H9 (cell line): Measurements from ENCODE around the gene COPS6. TPM values are rescaled to one million over a fixed set of nuclear protein-coding genes. Genes with fewer than 3 reads are reported as not detected.

Experiments used
- DNase-seq: peaks from one replicate; pipeline ENCODE4 v3.0.0-alpha.2; 2017
- H2AFZ ChIP-seq: one replicate; pipeline ENCODE4 v1.6.1; 2013; ENCODE audit warnings: mild to moderate bottlenecking, low read length, control low read depth, moderate library complexity
- H2AK5ac ChIP-seq: 2 replicates; pipeline ENCODE4 v1.6.1; 2013; ENCODE audit warnings: low read length, control low read depth, mixed read lengths; ENCODE audit not compliant: insufficient read length
- H2BK120ac ChIP-seq: one replicate; pipeline ENCODE4 v1.6.1; 2013; ENCODE audit warnings: low read depth, mild to moderate bottlenecking, low read length, control low read depth, inconsistent platforms; ENCODE audit not compliant: poor library complexity, severe bottlenecking
- H2BK12ac ChIP-seq: 2 replicates; pipeline ENCODE4 v1.6.1; 2013; ENCODE audit warnings: low read length, control low read depth, mixed read lengths, low read depth; ENCODE audit not compliant: insufficient read length
- H2BK15ac ChIP-seq: 2 replicates; pipeline ENCODE4 v1.6.1; 2013; ENCODE audit warnings: low read depth, low read length, control low read depth
- H2BK20ac ChIP-seq: one replicate; pipeline ENCODE4 v1.6.1; 2013; ENCODE audit warnings: low read depth, mild to moderate bottlenecking, low read length, control low read depth, inconsistent platforms; ENCODE audit not compliant: poor library complexity, severe bottlenecking
- H2BK5ac ChIP-seq: 2 replicates; pipeline ENCODE4 v1.6.1; 2013; ENCODE audit warnings: low read length, control low read depth, mixed read lengths; ENCODE audit not compliant: insufficient read length
- H3K14ac ChIP-seq: 2 replicates; pipeline ENCODE4 v1.6.1; 2013; ENCODE audit warnings: low read length, control low read depth; ENCODE audit not compliant: insufficient read depth
- H3K18ac ChIP-seq: 2 replicates; pipeline ENCODE4 v1.6.1; 2013; ENCODE audit warnings: low read depth, mild to moderate bottlenecking, mixed read lengths, low read length, control low read depth; ENCODE audit not compliant: insufficient read length
- H3K23ac ChIP-seq: 2 replicates; pipeline ENCODE4 v1.6.1; 2013; ENCODE audit warnings: low read length, control low read depth, mixed read lengths, low read depth; ENCODE audit not compliant: insufficient read length
- H3K23me2 ChIP-seq: 2 replicates; pipeline ENCODE4 v1.6.1; 2013; ENCODE audit warnings: low read depth, mild to moderate bottlenecking, mixed read lengths, low read length, control low read depth; ENCODE audit not compliant: insufficient read length, poor library complexity, severe bottlenecking
- H3K27ac ChIP-seq: 2 replicates; pipeline ENCODE4 v1.5.1; 2013; ENCODE audit warnings: low read length, control low read depth, mixed read lengths, low read depth; ENCODE audit not compliant: insufficient read length
- H3K27me3 ChIP-seq: 2 replicates; pipeline ENCODE4 v1.6.1; 2013; ENCODE audit warnings: low read length, control low read depth, inconsistent platforms; ENCODE audit not compliant: insufficient read depth
- H3K4ac ChIP-seq: 2 replicates; pipeline ENCODE4 v1.6.1; 2013; ENCODE audit warnings: low read depth, mild to moderate bottlenecking, control low read depth, inconsistent platforms, low read length, moderate library complexity
- H3K4me1 ChIP-seq: 2 replicates; pipeline ENCODE4 v1.6.1; 2013; ENCODE audit warnings: low read length, control low read depth, inconsistent platforms; ENCODE audit not compliant: insufficient read depth
- H3K4me2 ChIP-seq: 2 replicates; pipeline ENCODE4 v1.6.1; 2013; ENCODE audit warnings: low read length, control low read depth, mixed read lengths; ENCODE audit not compliant: insufficient read length, insufficient read depth
- H3K56ac ChIP-seq: 2 replicates; pipeline ENCODE4 v1.6.1; 2013; ENCODE audit warnings: low read depth, mild to moderate bottlenecking, mixed read lengths, low read length, control low read depth; ENCODE audit not compliant: insufficient read length
- H3K79me1 ChIP-seq: 2 replicates; pipeline ENCODE4 v1.6.1; 2013; ENCODE audit warnings: low read depth, mild to moderate bottlenecking, moderate library complexity, low read length, control low read depth, inconsistent platforms; ENCODE audit not compliant: insufficient read depth, poor library complexity, severe bottlenecking
- H3K79me2 ChIP-seq: 2 replicates; pipeline ENCODE4 v1.6.1; 2013; ENCODE audit warnings: low read length, control low read depth, inconsistent platforms; ENCODE audit not compliant: insufficient read depth
- H3K9ac ChIP-seq: 2 replicates; pipeline ENCODE4 v1.6.1; 2013; ENCODE audit warnings: low read length, control low read depth, mixed read lengths; ENCODE audit not compliant: insufficient read length; ENCODE audit errors: extremely low read depth
- H3K9me3 ChIP-seq: one replicate; pipeline ENCODE4 v1.6.1; 2013; ENCODE audit warnings: low read depth, low read length, inconsistent platforms; ENCODE audit not compliant: control insufficient read depth
- H3T11ph ChIP-seq: one replicate; pipeline ENCODE4 v1.6.1; 2013; ENCODE audit warnings: mild to moderate bottlenecking, low read length, control low read depth, inconsistent platforms
- H4K20me1 ChIP-seq: one replicate; pipeline ENCODE4 v1.6.1; 2013; ENCODE audit not compliant: control insufficient read depth, insufficient read length, insufficient read depth
- H4K5ac ChIP-seq: 2 replicates; pipeline ENCODE4 v1.6.1; 2013; ENCODE audit warnings: low read depth, mild to moderate bottlenecking, mixed read lengths, low read length, control low read depth; ENCODE audit not compliant: insufficient read length
- H4K8ac ChIP-seq: replicated peaks from 2 replicates; pipeline ENCODE4 v1.6.1; 2013; ENCODE audit warnings: low read length, control low read depth, mixed read lengths, low read depth; ENCODE audit not compliant: insufficient read length
- H4K91ac ChIP-seq: 2 replicates; pipeline ENCODE4 v1.6.1; 2013; ENCODE audit warnings: low read depth, mild to moderate bottlenecking, moderate library complexity, mixed read lengths, low read length, control low read depth; ENCODE audit not compliant: insufficient read length
- H3K27ac Mint-ChIP-seq, 3 experiments: 2 replicates in 2 of 3; 3 replicates in 1 of 3; pipeline ENCODE4 v1.8.0; 2020 to 2021; ENCODE audit warnings: mixed read lengths in 3 of 3, mild to moderate bottlenecking in 1 of 3, moderate library complexity in 1 of 3
- H3K27me3 Mint-ChIP-seq: 2 replicates; pipeline ENCODE4 v1.8.0; 2021; ENCODE audit warnings: low read depth, mild to moderate bottlenecking, moderate library complexity, mixed read lengths
- H3K36me3 Mint-ChIP-seq, 3 experiments: 2 replicates in 2 of 3; 3 replicates in 1 of 3; pipeline ENCODE4 v1.8.0; 2020 to 2021; ENCODE audit warnings: low read depth in 3 of 3, mixed read lengths in 3 of 3; ENCODE audit not compliant: insufficient read depth in 1 of 3
- H3K4me1 Mint-ChIP-seq, 2 experiments: 2 replicates each; pipeline ENCODE4 v1.8.0; 2020; ENCODE audit warnings: mixed read lengths in 2 of 2
- H3K4me3 Mint-ChIP-seq, 2 experiments: 2 replicates in 1 of 2; 3 replicates in 1 of 2; pipeline ENCODE4 v1.8.0; 2020 to 2021; ENCODE audit warnings: mild to moderate bottlenecking in 2 of 2, mixed read lengths in 2 of 2, moderate library complexity in 1 of 2
- H3K9me3 Mint-ChIP-seq, 2 experiments: 2 replicates in 1 of 2; 3 replicates in 1 of 2; pipeline ENCODE4 v1.8.0; 2020; ENCODE audit warnings: mild to moderate bottlenecking in 2 of 2, mixed read lengths in 2 of 2, moderate library complexity in 1 of 2
- CTCF ChIP-seq: fragments of 200-600 bp; sonication (generic); conservative IDR thresholded peaks from 3 replicates; pipeline ENCODE4 v1.8.0; 2021; ENCODE audit warnings: antibody characterized with exemption, mild to moderate bottlenecking
- WGBS: extraction: QIAGEN DNeasy Blood & Tissue Kit; methylation state at CpG from one replicate; pipeline ENCODE4 v1.1.7; 2013; ENCODE audit warnings: missing lambda C conversion rate, low lambda C conversion rate, mixed read lengths; ENCODE audit not compliant: insufficient read length; ENCODE audit errors: extremely low coverage; 5-methylcytosine and 5-hydroxymethylcytosine counted together
- total RNA-seq: library from RNA; stranded (reverse); gene quantifications from 2 replicates; pipeline ENCODE4 v1.2.1, GENCODE V29; 2021

Gene COPS6
- total RNA-seq, 1 experiment from 2014 or later, result 140 TPM

DNA sequence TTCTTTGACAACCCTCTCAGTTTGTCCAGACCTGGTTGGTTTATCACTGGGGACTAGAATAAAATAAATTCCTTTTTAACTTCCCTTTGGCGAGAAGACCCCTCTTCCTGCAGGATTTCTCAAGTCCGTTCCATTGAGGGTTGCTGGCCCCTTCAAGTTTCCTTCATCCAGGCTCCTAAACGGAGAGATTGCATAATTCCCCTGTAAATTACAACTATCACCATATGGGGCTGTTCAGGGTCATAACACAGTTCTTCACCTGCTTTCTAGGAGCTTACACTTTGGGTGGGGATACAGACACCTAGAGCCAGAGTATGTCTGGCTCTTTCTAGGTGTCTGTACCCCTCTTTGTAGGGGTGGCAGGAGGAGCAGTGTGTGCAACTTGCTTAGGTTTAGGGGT lies 3.3 kb upstream of the COPS6 start:
- no peak overlapping the region for H2BK5ac ChIP-seq
- H3K79me2 ChIP-seq, result peaks cover 8% of the 10 kb centered on the region; the same call in 1 of the 2 replicates
- H2BK20ac ChIP-seq, result no peak overlapping the region
- no peak overlapping the region for H4K5ac ChIP-seq
- H3K18ac ChIP-seq, result no peak overlapping the region
- no peak overlapping the region for H2BK12ac ChIP-seq
- no peaks in the 10 kb centered on the region for H3K27me3 ChIP-seq
- peaks cover 9% of the 10 kb centered on the region for H3K23me2 ChIP-seq
- DNase-seq, result no peak
- H3K14ac ChIP-seq, result no peak overlapping the region
- H3K9me3 Mint-ChIP-seq, result peaks cover 0 to 3% of the 10 kb centered on the region in 2 experiments; a peak in 4 of 5 replicates
- no peaks in the 10 kb centered on the region for H3K4me1 ChIP-seq
- no peak overlapping the region for H3K9ac ChIP-seq
- no peak overlapping the region for H4K8ac ChIP-seq
- H4K91ac ChIP-seq, result no peak overlapping the region
- WGBS, result no CpG with 5 or more reads among the region's 3 CpGs
- H2BK120ac ChIP-seq, result no peak overlapping the region
- no peak overlapping the region for H3K4me2 ChIP-seq
- H2AK5ac ChIP-seq, result no peak overlapping the region
- no peak overlapping the region for H3K56ac ChIP-seq
- peaks cover 17 to 28% of the 10 kb centered on the region in 2 experiments for H3K4me1 Mint-ChIP-seq
- no peak overlapping the region for H3K27ac ChIP-seq
- no peak overlapping the region for H3K23ac ChIP-seq
- peak overlapping the region in 1 of 3 experiments; percentile 22; a peak in 1 of 7 replicates for H3K27ac Mint-ChIP-seq
- H3K4me3 Mint-ChIP-seq, result no peak overlapping the region
- H3K4ac ChIP-seq, result no peak overlapping the region
- H3T11ph ChIP-seq, result no peak overlapping the region
- H2AFZ ChIP-seq, result no peak overlapping the region
- H3K79me1 ChIP-seq, result no peaks in the 10 kb centered on the region
- H4K20me1 ChIP-seq, result no peaks in the 10 kb centered on the region
- H2BK15ac ChIP-seq, result no peak overlapping the region
- H3K27me3 Mint-ChIP-seq, result peaks cover 3% of the 10 kb centered on the region
- no peak for TF ChIP-seq CTCF
- H3K36me3 Mint-ChIP-seq, result peaks cover 13 to 15% (median 14%) of the 10 kb centered on the region in 3 experiments
- H3K9me3 ChIP-seq, result no peaks in the 10 kb centered on the region
